Prostate gland (tissue), 2 donors: ENCODE measurements around the gene FHIT.

Experiments
- CTCF ChIP-seq, 4 experiments: fragments of 200-600 bp in 2 of 4; fragments of 450-650 bp in 2 of 4; sonication (generic) in 2 of 4; IDR thresholded peaks; 1 replicate in 3 of 4; 2 replicates in 1 of 4; pipeline ENCODE4 v1.5.1; 2016 to 2019; ENCODE audit warnings: antibody characterized with exemption in 4 of 4, mild to moderate bottlenecking in 2 of 4, moderate library complexity in 2 of 4
- POLR2AphosphoS5 ChIP-seq: sonication (generic); formaldehyde crosslinking; IDR thresholded peaks from one replicate; pipeline ENCODE4 v1.6.1; 2017; ENCODE audit warnings: antibody characterized with exemption

GRCh38 chr3:59957150-59957549, 1294.1 kb downstream of the FHIT start:
- TF ChIP-seq POLR2AphosphoS5, result no peak
- TF ChIP-seq CTCF (IDR thresholded peaks at IDR 0.05), result no peak
